SK-N-MC (cell line): ENCODE measurements around the gene LSP1.

Experiments used
- EZH2 ChIP-seq: fragments of 200-600 bp; sonication (generic); IDR thresholded peaks from one replicate; pipeline ENCODE4 v1.6.1; 2017; ENCODE audit warnings: antibody characterized with exemption
- FOXP2 ChIP-seq: optimal IDR thresholded peaks from 2 replicates; pipeline ENCODE3; 2011; ENCODE audit warnings: mild to moderate bottlenecking, moderate library complexity; ENCODE audit not compliant: insufficient read depth; ENCODE audit errors: extremely low read length, control extremely low read depth
- POLR2AphosphoS5 ChIP-seq: IDR thresholded peaks from 2 replicates; pipeline ENCODE4 v1.6.1; 2012; ENCODE audit warnings: mild to moderate bottlenecking, low read depth, low read length, borderline replicate concordance

DNA sequence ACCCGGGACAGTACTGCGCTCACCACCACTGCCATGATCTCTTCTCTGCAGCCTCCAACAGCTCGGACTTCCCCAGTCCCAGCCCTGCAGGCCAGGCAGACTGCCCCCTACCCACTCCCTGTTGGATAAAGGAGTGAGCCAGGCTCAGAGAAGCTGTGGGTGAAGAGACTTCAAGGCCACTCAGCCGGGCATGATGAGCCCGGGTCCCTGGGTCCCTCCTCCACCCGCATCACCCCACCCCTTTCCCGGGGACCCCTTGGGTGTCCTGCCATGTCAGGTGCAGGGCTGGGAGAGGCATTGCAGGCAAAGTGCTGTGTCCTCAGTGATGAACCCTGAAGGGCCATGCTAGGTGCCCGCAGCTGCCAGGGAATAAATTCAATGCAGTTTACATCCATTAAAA, 14.5 kb downstream of the LSP1 start:
- TF ChIP-seq POLR2AphosphoS5 (no peak), EZH2 (no peak), FOXP2 (no peak)
